Stimulated activated CD4-positive, alpha-beta T cell treated with anti-CD3 and anti-CD28 coated beads, Interleukin-2, amount 100 ng/mL, for 4 hours (primary cell): ENCODE data around the gene SEMA4C.
A peak's percentile ranks its signal among the peaks of the same experiment; 100 is the strongest.

Experiments
- DNase-seq: peaks from one replicate; pipeline ENCODE4 v3.0.0-alpha.2; 2020; ENCODE audit warnings: low read depth

Gene SEMA4C

GRCh38 chr2:96842600-96842999 is 27.3 kb downstream of the SEMA4C start:
- no peak for DNase-seq

GRCh38 chr2:96841701-96842495 is 28.0 kb downstream of the SEMA4C start:
- DNase-seq = no peak

GRCh38 chr2:96839875-96840850 is 29.7 kb downstream of the SEMA4C start:
- no peak for DNase-seq

GRCh38 chr2:96839293-96839874 is 30.5 kb downstream of the SEMA4C start:
- DNase-seq = peak; percentile 66

- DNase-seq = no peak
These were observed 31.3 kb downstream of the SEMA4C start for GRCh38 chr2:96838345-96839292.

GRCh38 chr2:96837575-96837974 is 32.3 kb downstream of the SEMA4C start:
- no peak for DNase-seq

GRCh38 chr2:96835830-96836229 is 34.0 kb downstream of the SEMA4C start:
- DNase-seq = no peak

GRCh38 chr2:96832754-96833507 is 36.9 kb downstream of the SEMA4C start:
- DNase-seq = no peak

- DNase-seq = no peak
These were observed 37.5 kb downstream of the SEMA4C start for GRCh38 chr2:96832408-96832753.

- DNase-seq = no peak
These were observed 38.2 kb downstream of the SEMA4C start for GRCh38 chr2:96831679-96832078.

- no peak for DNase-seq
These were observed 39.8 kb downstream of the SEMA4C start for GRCh38 chr2:96830044-96830562.

- no peak for DNase-seq
These were observed 41.0 kb downstream of the SEMA4C start for GRCh38 chr2:96828874-96829273.

GRCh38 chr2:96828436-96828835 is 41.4 kb downstream of the SEMA4C start:
- DNase-seq = no peak

GRCh38 chr2:96826546-96827278 is 43.2 kb downstream of the SEMA4C start:
- DNase-seq = no peak

- no peak for DNase-seq
These were observed 44.8 kb downstream of the SEMA4C start for GRCh38 chr2:96825057-96825456.

- no peak for DNase-seq
These were observed 45.6 kb downstream of the SEMA4C start for GRCh38 chr2:96824079-96824870.

- no peak for DNase-seq
These were observed 46.7 kb downstream of the SEMA4C start for GRCh38 chr2:96823198-96823597.

- DNase-seq = no peak
These were observed 47.1 kb downstream of the SEMA4C start for GRCh38 chr2:96822786-96823185.

- no peak for DNase-seq
These were observed 48.7 kb downstream of the SEMA4C start for GRCh38 chr2:96821113-96821675.
